Heart right ventricle (tissue), 16 donors: ENCODE results near the gene N4BP3. TPM values are rescaled to one million over a fixed set of nuclear protein-coding genes. Genes with fewer than 3 reads are reported as not detected.

Experiments used
- ATAC-seq, 8 donors: fragments of 200-7000 bp; cut with Tn5 transposase; one replicate each; pipeline ENCODE4 v1.9.1; 2020; ENCODE audit warnings: mild to moderate bottlenecking in 8 of 8, moderate library complexity in 8 of 8, moderate number of reproducible peaks in 1 of 8
- DNase-seq, 2 donors: peaks; one replicate each; pipeline ENCODE4 v3.0.0-alpha.2; 2020
- H3K27ac ChIP-seq, 10 donors: fragments of 200-600 bp; sonication (generic) in 2 of 10; one replicate each; pipeline versions ENCODE4 v1.5.0 to v1.8.0; 2020 to 2022; ENCODE audit warnings: mild to moderate bottlenecking in 3 of 10
- H3K27me3 ChIP-seq, 7 donors: fragments of 200-600 bp; one replicate each; pipeline ENCODE4 v1.8.0; 2021 to 2022; ENCODE audit warnings: mild to moderate bottlenecking in 2 of 7
- H3K36me3 ChIP-seq, 9 donors: fragments of 200-600 bp; sonication (generic) in 1 of 9; one replicate each; pipeline versions ENCODE4 v1.5.0 to v1.8.0; 2020 to 2022; ENCODE audit warnings: mild to moderate bottlenecking in 2 of 9
- H3K4me1 ChIP-seq, 9 donors: fragments of 200-600 bp; sonication (generic) in 1 of 9; one replicate each; pipeline versions ENCODE4 v1.5.0 to v1.8.0; 2020 to 2022; ENCODE audit warnings: mild to moderate bottlenecking in 4 of 9
- H3K4me3 ChIP-seq, 10 donors: fragments of 200-600 bp; sonication (generic) in 2 of 10; one replicate each; pipeline versions ENCODE4 v1.5.0 to v1.8.0; 2020 to 2022; ENCODE audit warnings: mild to moderate bottlenecking in 7 of 10, moderate library complexity in 2 of 10
- H3K9me3 ChIP-seq, 11 donors: fragments of 200-600 bp in 10 of 11; sonication (generic) in 2 of 11; one replicate each; pipeline versions ENCODE4 v1.5.0 to v1.8.0; 2013 to 2022; ENCODE audit warnings: mild to moderate bottlenecking in 2 of 11, control low read depth in 1 of 11, moderate library complexity in 1 of 11
- CTCF ChIP-seq, 9 donors: fragments of 200-600 bp; sonication (generic) in 2 of 9; IDR thresholded peaks; one replicate each; pipeline versions ENCODE4 v1.5.0 to v1.8.0; 2021 to 2022; ENCODE audit warnings: antibody characterized with exemption in 9 of 9, mild to moderate bottlenecking in 5 of 9, moderate library complexity in 1 of 9
- WGBS, 2 donors: extraction: QIAGEN DNeasy Blood & Tissue Kit; methylation state at CpG; one replicate each; pipeline ENCODE4 v1.1.7; 2013; ENCODE audit warnings: inconsistent platforms in 1 of 2; 5-methylcytosine and 5-hydroxymethylcytosine counted together
- intact Hi-C, 10 donors: fragments of 100-400 bp; cut with DNase I; formaldehyde crosslinking; loops; one replicate each; pipeline versions ENCODE4 v1.11.1 to v1.14.2; 2022
- long read RNA-seq, 3 donors: library from polyadenylated mRNA; unstranded; transcript quantifications; one replicate each; pipeline ENCODE4 v2.0.0, GENCODE V29; 2020 to 2021
- polyA plus RNA-seq, 2 donors: library from polyadenylated mRNA; stranded (reverse); fragments of 200-250 nt; gene quantifications; one replicate each; pipeline ENCODE4 v1.2.3, GENCODE V29; 2013
- total RNA-seq, 10 donors: library from RNA; stranded (reverse); fragmentation: NEBNext Ultra II Directional in 3 of 10; extraction: Animal tissue kit (Norgen Biotek cat#: 25700) in 3 of 10; gene quantifications; one replicate each; pipeline versions ENCODE4 v1.2.1 to v1.2.4, GENCODE V29; 2021 to 2023
- donor health status: Arrhythmogenic right ventricular cardiomyopathy.
- donor health status: ischemic (EF 13 %, LVEDD 7.1; RV severe dilation, severe dysfunction).
- donor health status: healthy with polysubstance abuse.
- donor health status: DM: no; HTN: yes; CAD: no.
- donor health status: DM: no; HTN: no; CAD: no.
- donor health status: ischemic (EF 25% LVEDD 6.9; RV normal size, moderate dysfunction).
- donor health status: ischemic (EF 25% LVEDD 5.7; RV mildly dilated, moderate dysfunction).
- donor health status: healthy.
- donor health status: DM: yes; HTN: yes; CAD: no.
- donor health status: Ischemic cardiomyopathy.
- donor health status: ischemic (EF 35%, LVEDD 5.7; RV mildly dilated, moderate dysfunction).
- donor health status: nonischemic (EF 11% LVEDD 7.7; RV severe dilation, severe dysfunction).
- donor health status: DM: yes; HTN: yes; CAD: no.
- donor health status: PGD.
- donor health status: ischemic (EF 29% LVEDD 5.4; RV normal size, mild dysfunction).
- donor health status: nonischemic (EF 23%, LVEDD 6.1; RV moderate dilation, normal function).

N4BP3 gene
- total RNA-seq (1 to 10 TPM; 1.1 to 5.5 (median 2.5) TPM), polyA plus RNA-seq (1 to 10 TPM; 2.9 to 3.4 TPM)
- long read RNA-seq, donor 1, full-length matches to known transcripts, result 9 of 16 reads
- long read RNA-seq, donor 1, partial matches to known transcripts, result 1 of 16 reads
- long read RNA-seq, donor 1, other reads (novel, unspliced or antisense), result 6 of 16 reads
- long read RNA-seq, donor 2, full-length matches to known transcripts, result 5 of 12 reads
- long read RNA-seq, donor 2, partial matches to known transcripts, result 2 of 12 reads
- long read RNA-seq, donor 2, other reads (novel, unspliced or antisense), result 5 of 12 reads
- long read RNA-seq, donor 3, full-length matches to known transcripts, result 10 of 19 reads
- long read RNA-seq, donor 3, partial matches to known transcripts, result 2 of 19 reads
- long read RNA-seq, donor 3, other reads (novel, unspliced or antisense), result 7 of 19 reads

- DNase-seq (peak; percentile 57 to 60), ATAC-seq (peak; percentile 60 to 85 (median 67))
- Histone ChIP-seq H3K9me3 (peaks cover 0 to 5% (median 0%) of the 10 kb centered on the region in 11 donors), H3K4me3 (peak within 1 kb of the TSS; percentile 52 to 70 (median 62)), H3K27ac (peak within 1 kb of the TSS; percentile 43 to 86 (median 80)), H3K27me3 (peaks cover 0 to 60% (median 39%) of the 10 kb centered on the region in 7 donors), H3K36me3 (no peaks in the 10 kb centered on the region), H3K4me1 (peaks cover 9 to 54% (median 39%) of the 10 kb centered on the region in 9 donors)
- peak in 1 of 9 donors; percentile 3 for TF ChIP-seq CTCF (IDR thresholded peaks at IDR 0.05)
- 1% methylated on average over 92 to 96 of the region's 96 CpGs for WGBS, 2 donors
- intact Hi-C loops, result loop anchor here in 3 of 10 donors (5.0 kb wide), 3 partner anchors 34 to 39 kb away; partner anchors contain the start of gene NHP2 (in 1 of the 3)
Measured at GRCh38 chr5:178113141-178113787, at the start of gene N4BP3. Gene N4BP3 (plus strand): TSS chr5:178113532. CDS start chr5:178119584, 6,052 bp downstream.

- DNase-seq (no peak), ATAC-seq (no peak)
- H3K9me3 ChIP-seq, result no peaks in the 10 kb centered on the region
- peaks cover 0 to 28% (median 0%) of the 10 kb centered on the region in 7 donors for H3K27me3 ChIP-seq
- intact Hi-C loops, result no loop called here
- no peaks in the 10 kb centered on the region for H3K36me3 ChIP-seq
- no peak overlapping the region for H3K4me3 ChIP-seq
- H3K27ac ChIP-seq, result no peak overlapping the region
- TF ChIP-seq CTCF (IDR thresholded peaks at IDR 0.05), result no peak
- 63 to 73% methylated on average over 6 of the region's 6 CpGs for WGBS, 2 donors
- no peaks in the 10 kb centered on the region for H3K4me1 ChIP-seq
Measured at GRCh38 chr5:178067755-178068154, 45.6 kb upstream of the N4BP3 start.

- no peak for TF ChIP-seq CTCF (IDR thresholded peaks at IDR 0.05)
- Histone ChIP-seq H3K4me1 (no peaks in the 10 kb centered on the region), H3K36me3 (no peaks in the 10 kb centered on the region), H3K27me3 (peaks cover 0 to 29% (median 4%) of the 10 kb centered on the region in 7 donors), H3K9me3 (no peaks in the 10 kb centered on the region), H3K27ac (no peak overlapping the region), H3K4me3 (no peak overlapping the region)
- 39 to 56% methylated on average over 5 of the region's 5 CpGs for WGBS, 2 donors
- DNase-seq (no peak), ATAC-seq (no peak)
- intact Hi-C loops, result no loop called here
Measured at GRCh38 chr5:178068293-178068692, 45.0 kb upstream of the N4BP3 start.

- peak in 2 of 8 donors; percentile 39 to 50 for ATAC-seq
- no peak overlapping the region for H3K27ac ChIP-seq
- intact Hi-C loops, result no loop called here
Measured at GRCh38 chr5:178069909-178070308, 43.4 kb upstream of the N4BP3 start.

More at GRCh38 chr5:178069909-178070308, 43.4 kb upstream of the N4BP3 start:
- H3K4me1 ChIP-seq, result no peaks in the 10 kb centered on the region
- no peak for DNase-seq
- no peaks in the 10 kb centered on the region for H3K9me3 ChIP-seq
- TF ChIP-seq CTCF (IDR thresholded peaks at IDR 0.05), result peak in 2 of 9 donors; percentile 9 to 27
- peaks cover 0 to 40% (median 20%) of the 10 kb centered on the region in 7 donors for H3K27me3 ChIP-seq
- no peaks in the 10 kb centered on the region for H3K36me3 ChIP-seq
- WGBS, 2 donors, result 34 to 43% methylated on average over 5 of the region's 5 CpGs
- no peak overlapping the region for H3K4me3 ChIP-seq
